ENCODE measurements around the gene ELP4. TPM values are rescaled to one million over a fixed set of nuclear protein-coding genes. Genes with fewer than 3 reads are reported as not detected.

ELP4 gene
- total RNA-seq, 6 experiments from 2014 or later, result 7.3 to 16.4 (median 9.2) TPM

GRCh38 chr11:31786996-31787685, 277.6 kb downstream of the ELP4 start:
- ATAC-seq (no peak), DNase-seq (no peak)
- no peaks in the 10 kb centered on the region for H3K36me3 ChIP-seq
- WGBS (ENCODE audit: insufficient coverage, low coverage, low lambda C conversion rate, missing lambda C conversion rate), result 83% methylated on average over 8 of the region's 16 CpGs
- no peak overlapping the region for H3K4me3 ChIP-seq
- H3K4me1 ChIP-seq, result no peaks in the 10 kb centered on the region
- H3K27ac ChIP-seq, result no peak overlapping the region
- intact Hi-C loops (cut with DNase I), result no loop called here
- H3K27me3 ChIP-seq, result no peaks in the 10 kb centered on the region
- H3K9me3 ChIP-seq, result no peaks in the 10 kb centered on the region
- TF ChIP-seq, protein P1, sequence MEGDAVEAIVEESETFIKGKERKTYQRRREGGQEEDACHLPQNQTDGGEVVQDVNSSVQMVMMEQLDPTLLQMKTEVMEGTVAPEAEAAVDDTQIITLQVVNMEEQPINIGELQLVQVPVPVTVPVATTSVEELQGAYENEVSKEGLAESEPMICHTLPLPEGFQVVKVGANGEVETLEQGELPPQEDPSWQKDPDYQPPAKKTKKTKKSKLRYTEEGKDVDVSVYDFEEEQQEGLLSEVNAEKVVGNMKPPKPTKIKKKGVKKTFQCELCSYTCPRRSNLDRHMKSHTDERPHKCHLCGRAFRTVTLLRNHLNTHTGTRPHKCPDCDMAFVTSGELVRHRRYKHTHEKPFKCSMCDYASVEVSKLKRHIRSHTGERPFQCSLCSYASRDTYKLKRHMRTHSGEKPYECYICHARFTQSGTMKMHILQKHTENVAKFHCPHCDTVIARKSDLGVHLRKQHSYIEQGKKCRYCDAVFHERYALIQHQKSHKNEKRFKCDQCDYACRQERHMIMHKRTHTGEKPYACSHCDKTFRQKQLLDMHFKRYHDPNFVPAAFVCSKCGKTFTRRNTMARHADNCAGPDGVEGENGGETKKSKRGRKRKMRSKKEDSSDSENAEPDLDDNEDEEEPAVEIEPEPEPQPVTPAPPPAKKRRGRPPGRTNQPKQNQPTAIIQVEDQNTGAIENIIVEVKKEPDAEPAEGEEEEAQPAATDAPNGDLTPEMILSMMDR (IDR thresholded peaks at IDR 0.05), result no peak
- no peak for TF ChIP-seq POLR2A (IDR thresholded peaks at IDR 0.05)

- intact Hi-C loops (cut with DNase I), result no loop called here
- no peak for TF ChIP-seq POLR2A (IDR thresholded peaks at IDR 0.05)
- TF ChIP-seq, protein P1 (IDR thresholded peaks at IDR 0.05), result no peak
- no peak for ATAC-seq
These were observed 278.5 kb downstream of the ELP4 start for GRCh38 chr11:31788085-31788484.

DNA sequence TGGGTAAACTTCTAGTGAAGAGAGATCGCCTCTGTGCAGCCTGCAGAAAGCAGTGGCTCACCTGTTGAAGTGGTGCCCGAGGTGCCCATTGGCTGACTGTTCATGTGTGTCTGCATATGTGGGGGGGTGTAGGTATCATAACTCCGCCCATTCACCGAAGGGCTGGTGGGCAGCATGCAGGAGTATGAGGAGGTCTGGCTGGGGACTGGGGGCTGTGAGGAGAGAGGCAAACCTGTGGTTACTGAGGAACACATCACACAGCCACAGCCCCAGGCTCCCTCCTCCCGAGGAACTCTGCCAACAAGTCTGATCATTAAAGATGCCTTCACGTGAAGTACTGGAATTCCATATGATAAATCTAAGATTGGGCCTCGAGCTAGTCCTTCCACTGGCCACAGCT, 281.1 kb downstream of the ELP4 start:
- no peaks in the 10 kb centered on the region for H3K4me1 ChIP-seq
- no peak for DNase-seq
- no peak overlapping the region for H3K4me3 ChIP-seq
- intact Hi-C loops (cut with DNase I), result no loop called here
- no peak overlapping the region for H3K27ac ChIP-seq
- H3K27me3 ChIP-seq, result no peaks in the 10 kb centered on the region
- H3K36me3 ChIP-seq, result no peaks in the 10 kb centered on the region
- no peak for ATAC-seq
- no peaks in the 10 kb centered on the region for H3K9me3 ChIP-seq
- 53% methylated on average over 2 of the region's 7 CpGs for WGBS (ENCODE audit: insufficient coverage, low coverage, low lambda C conversion rate, missing lambda C conversion rate)
- TF ChIP-seq POLR2A (IDR thresholded peaks at IDR 0.05), result no peak
- TF ChIP-seq, protein P1 (IDR thresholded peaks at IDR 0.05), result no peak

More at GRCh38 chr11:31788085-31788484, 278.5 kb downstream of the ELP4 start:
- WGBS (ENCODE audit: insufficient coverage, low coverage, low lambda C conversion rate, missing lambda C conversion rate), result 75% methylated on average over 3 of the region's 3 CpGs
- Histone ChIP-seq H3K4me1 (no peaks in the 10 kb centered on the region), H3K9me3 (no peaks in the 10 kb centered on the region), H3K27ac (no peak overlapping the region), H3K4me3 (no peak overlapping the region), H3K36me3 (no peaks in the 10 kb centered on the region), H3K27me3 (no peaks in the 10 kb centered on the region)
- DNase-seq, result no peak

GRCh38 chr11:31792036-31792435, 282.5 kb downstream of the ELP4 start:
- no peak for ATAC-seq
- WGBS (ENCODE audit: insufficient coverage, low coverage, low lambda C conversion rate, missing lambda C conversion rate), result 71% methylated on average over 2 of the region's 2 CpGs
- no peaks in the 10 kb centered on the region for H3K36me3 ChIP-seq
- no peak overlapping the region for H3K4me3 ChIP-seq
- no peaks in the 10 kb centered on the region for H3K9me3 ChIP-seq
- H3K27me3 ChIP-seq, result no peaks in the 10 kb centered on the region
- no peaks in the 10 kb centered on the region for H3K4me1 ChIP-seq
- DNase-seq, result no peak
- no peak overlapping the region for H3K27ac ChIP-seq
- TF ChIP-seq, protein P1 (IDR thresholded peaks at IDR 0.05), result no peak
- no peak for TF ChIP-seq POLR2A (IDR thresholded peaks at IDR 0.05)
- intact Hi-C loops (cut with DNase I), result no loop called here
